Adrenal gland (tissue), 12 donors: ENCODE data around the gene ITM2C. TPM values are rescaled to one million over a fixed set of nuclear protein-coding genes. Genes with fewer than 3 reads are reported as not detected.

Experiments
- DNase-seq, 7 donors: peaks; one replicate each; pipeline ENCODE4 v3.0.0-alpha.2; 2019 to 2020
- H3K27ac ChIP-seq, 5 donors: fragments of 200-600 bp; sonication (generic) in 4 of 5; 1 replicate in 3 of 5; 2 replicates in 2 of 5; pipeline versions ENCODE4 v1.5.1 to v1.8.0; 2016 to 2020; ENCODE audit warnings: mild to moderate bottlenecking in 1 of 5
- H3K27me3 ChIP-seq: fragments of 200-600 bp; 2 replicates; pipeline ENCODE4 v1.8.0; 2021
- H3K36me3 ChIP-seq, 2 donors: fragments of 200-600 bp; replicated peaks in 1 of 2; 1 replicate in 1 of 2; 2 replicates in 1 of 2; pipeline versions ENCODE4 v1.5.1 to v1.8.0; 2018 to 2022
- H3K4me1 ChIP-seq, 2 donors: fragments of 200-600 bp; replicated peaks in 1 of 2; 1 replicate in 1 of 2; 2 replicates in 1 of 2; pipeline versions ENCODE4 v1.5.1 to v1.8.0; 2018 to 2021
- H3K4me3 ChIP-seq, 4 donors: fragments of 200-600 bp; sonication (generic) in 3 of 4; one replicate each; pipeline ENCODE4 v1.5.1; 2016 to 2018
- H3K9me3 ChIP-seq, 3 donors: fragments of 200-600 bp; sonication (generic) in 1 of 3; replicated peaks in 1 of 3; 1 replicate in 2 of 3; 2 replicates in 1 of 3; pipeline versions ENCODE4 v1.5.1 to v1.8.0; 2016 to 2021
- POLR2A ChIP-seq, 2 donors: fragments of 450-650 bp; IDR thresholded peaks; one replicate each; pipeline ENCODE4 v1.6.1; 2017; ENCODE audit warnings: antibody characterized with exemption in 2 of 2, mild to moderate bottlenecking in 2 of 2, moderate library complexity in 1 of 2
- WGBS, 4 donors: extraction: QIAGEN DNeasy Blood & Tissue Kit in 2 of 4; methylation state at CpG; one replicate each; pipeline versions ENCODE4 v1.1.5 to v1.1.7; 2013 to 2017; 5-methylcytosine and 5-hydroxymethylcytosine counted together
- intact Hi-C, 2 donors: fragments of 100-400 bp; cut with DNase I; formaldehyde crosslinking; loops; one replicate each; pipeline versions ENCODE4 v1.14.1 to v1.15.0; 2022 to 2023
- polyA plus RNA-seq, 3 donors: library from polyadenylated mRNA; stranded (reverse); fragments of 200-250 nt in 2 of 3; fragments of 350-450 nt in 1 of 3; fragmentation: Illumina TruSeq in 1 of 3; extraction: RNeasy Lipid Tissue Mini Kit (QIAGEN cat#74804) in 1 of 3; gene quantifications; one replicate each; pipeline ENCODE4 v1.2.3, GENCODE V29; 2013 to 2014
- total RNA-seq, 9 donors: library from RNA; depleted of rRNA in 4 of 9; stranded (reverse); fragments of >200 nt in 4 of 9; fragments of 120-200 nt in 1 of 9; fragmentation: NEBNext Ultra II Directional in 1 of 9; extraction: Animal tissue kit (Norgen Biotek cat#: 25700) in 1 of 9; gene quantifications; one replicate each; pipeline versions ENCODE4 v1.1.0 to v1.2.4, GENCODE V29; 2013 to 2023
- TF ChIP-seq, protein P1 (sequence below), 6 experiments: fragments of 450-650 bp in 4 of 6; fragments of 200-600 bp in 2 of 6; sonication (generic) in 1 of 6; IDR thresholded peaks; 1 replicate in 5 of 6; 2 replicates in 1 of 6; pipeline versions ENCODE4 v1.5.1 to v1.8.0; 2016 to 2021; ENCODE audit warnings: antibody characterized with exemption in 6 of 6, mild to moderate bottlenecking in 2 of 6, moderate library complexity in 1 of 6
- donor health status: healthy with polysubstance abuse.
- donor health status: Bipolar disorder and iron deficiency.
- donor health status: DM: yes; HTN: yes; CAD: no.
- donor health status: DM: no; HTN: no; CAD: no.
- donor health status: DM: no; HTN: no; CAD: no.
- donor health status: DM: yes; HTN: yes; CAD: no.

Gene ITM2C
- total and polyA plus RNA-seq, 12 donors = 16.8 to 131 (median 35.6) TPM

DNA sequence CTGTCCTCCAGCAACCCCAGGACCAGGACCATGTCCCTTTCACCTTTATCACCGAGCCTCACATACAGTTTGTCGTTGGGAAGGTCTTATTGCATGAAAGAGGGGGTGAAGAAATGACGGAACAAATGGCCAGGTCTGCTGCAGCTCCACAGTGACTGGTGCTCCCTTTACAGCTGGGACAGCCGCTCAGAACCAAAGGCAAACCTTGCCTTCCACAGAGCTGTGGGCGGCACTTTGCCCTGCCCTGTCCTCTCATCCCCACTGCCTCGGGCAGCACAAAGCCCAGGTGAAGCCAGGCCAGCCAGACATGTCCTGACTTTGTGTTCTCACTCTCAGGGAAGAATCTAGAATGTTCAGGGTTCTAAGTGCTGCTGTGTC is 59.3 kb downstream of the ITM2C start:
- WGBS, 4 donors = 60 to 75% (median 73%) methylated on average over 1 to 6 of the region's 6 CpGs
- intact Hi-C loops = no loop called here
- H3K4me1 ChIP-seq = no peaks in the 10 kb centered on the region
- H3K36me3 ChIP-seq = no peaks in the 10 kb centered on the region
- no peak overlapping the region for H3K4me3 ChIP-seq
- TF ChIP-seq, protein P1, sequence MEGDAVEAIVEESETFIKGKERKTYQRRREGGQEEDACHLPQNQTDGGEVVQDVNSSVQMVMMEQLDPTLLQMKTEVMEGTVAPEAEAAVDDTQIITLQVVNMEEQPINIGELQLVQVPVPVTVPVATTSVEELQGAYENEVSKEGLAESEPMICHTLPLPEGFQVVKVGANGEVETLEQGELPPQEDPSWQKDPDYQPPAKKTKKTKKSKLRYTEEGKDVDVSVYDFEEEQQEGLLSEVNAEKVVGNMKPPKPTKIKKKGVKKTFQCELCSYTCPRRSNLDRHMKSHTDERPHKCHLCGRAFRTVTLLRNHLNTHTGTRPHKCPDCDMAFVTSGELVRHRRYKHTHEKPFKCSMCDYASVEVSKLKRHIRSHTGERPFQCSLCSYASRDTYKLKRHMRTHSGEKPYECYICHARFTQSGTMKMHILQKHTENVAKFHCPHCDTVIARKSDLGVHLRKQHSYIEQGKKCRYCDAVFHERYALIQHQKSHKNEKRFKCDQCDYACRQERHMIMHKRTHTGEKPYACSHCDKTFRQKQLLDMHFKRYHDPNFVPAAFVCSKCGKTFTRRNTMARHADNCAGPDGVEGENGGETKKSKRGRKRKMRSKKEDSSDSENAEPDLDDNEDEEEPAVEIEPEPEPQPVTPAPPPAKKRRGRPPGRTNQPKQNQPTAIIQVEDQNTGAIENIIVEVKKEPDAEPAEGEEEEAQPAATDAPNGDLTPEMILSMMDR (IDR thresholded peaks at IDR 0.05) = no peak
- no peak for TF ChIP-seq POLR2A (IDR thresholded peaks at IDR 0.05)
- DNase-seq = no peak
- H3K9me3 ChIP-seq = no peaks in the 10 kb centered on the region
- H3K27me3 ChIP-seq = peaks cover 3% of the 10 kb centered on the region
- no peak overlapping the region for H3K27ac ChIP-seq

DNA sequence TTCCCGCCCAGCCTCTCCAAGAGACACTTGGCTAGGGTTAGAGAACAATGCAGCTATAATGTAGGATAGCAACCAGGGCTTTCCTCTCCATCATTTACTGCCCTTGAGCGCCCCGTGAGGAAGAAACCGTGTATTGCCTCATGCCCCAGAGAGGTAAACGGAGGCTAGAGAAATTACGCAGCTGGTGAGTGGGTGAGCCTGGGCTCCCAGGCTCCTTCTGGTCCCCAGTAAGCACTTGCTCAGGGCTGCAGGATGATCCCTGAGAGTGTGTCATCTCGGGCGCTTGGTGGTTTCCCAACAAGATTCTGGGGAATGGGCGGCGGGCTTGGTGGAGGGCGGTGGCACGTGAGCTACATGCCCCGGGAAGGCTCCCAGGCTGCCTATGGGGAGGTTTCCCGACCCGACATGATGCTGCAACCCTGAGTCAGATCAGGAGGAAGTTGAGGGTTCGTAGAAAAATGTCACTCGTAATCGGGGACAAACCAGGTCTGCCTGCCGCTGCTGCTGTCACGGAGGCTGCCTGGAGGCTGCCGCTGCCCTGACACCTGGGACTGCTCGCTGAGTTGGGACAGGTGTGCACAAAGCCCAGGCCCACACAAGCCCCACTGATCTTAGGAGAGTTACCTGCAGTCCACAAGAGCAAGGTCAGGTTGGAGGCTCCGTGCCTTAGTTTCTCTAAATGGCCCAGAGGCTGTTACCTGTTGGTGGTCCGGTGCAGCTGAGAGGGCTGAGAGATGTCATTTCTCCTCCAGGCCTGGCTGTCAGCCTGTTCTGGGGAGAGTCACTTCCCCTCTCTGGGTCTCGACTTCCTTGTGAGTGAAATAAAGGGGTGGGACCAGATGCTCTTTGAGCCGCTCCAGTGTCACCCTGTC is 60.0 kb downstream of the ITM2C start, which contains the start of gene GPR55:
Gene GPR55, minus strand, starts transcription at position 773 of the 872 bp plus-strand sequence. CDS start 14,280 bp downstream, outside the sequence.
- TF ChIP-seq, protein P1 (IDR thresholded peaks at IDR 0.05) = no peak
- no peak for TF ChIP-seq POLR2A (IDR thresholded peaks at IDR 0.05)
- Histone ChIP-seq H3K9me3 (no peaks in the 10 kb centered on the region), H3K27me3 (no peaks in the 10 kb centered on the region), H3K4me3 (no peak within 1 kb of the TSS), H3K4me1 (no peaks in the 10 kb centered on the region), H3K27ac (no peak within 1 kb of the TSS), H3K36me3 (no peaks in the 10 kb centered on the region)
- no peak for DNase-seq
- 60 to 67% (median 64%) methylated on average over 16 to 26 of the region's 26 CpGs for WGBS, 4 donors
- intact Hi-C loops = no loop called here

DNA sequence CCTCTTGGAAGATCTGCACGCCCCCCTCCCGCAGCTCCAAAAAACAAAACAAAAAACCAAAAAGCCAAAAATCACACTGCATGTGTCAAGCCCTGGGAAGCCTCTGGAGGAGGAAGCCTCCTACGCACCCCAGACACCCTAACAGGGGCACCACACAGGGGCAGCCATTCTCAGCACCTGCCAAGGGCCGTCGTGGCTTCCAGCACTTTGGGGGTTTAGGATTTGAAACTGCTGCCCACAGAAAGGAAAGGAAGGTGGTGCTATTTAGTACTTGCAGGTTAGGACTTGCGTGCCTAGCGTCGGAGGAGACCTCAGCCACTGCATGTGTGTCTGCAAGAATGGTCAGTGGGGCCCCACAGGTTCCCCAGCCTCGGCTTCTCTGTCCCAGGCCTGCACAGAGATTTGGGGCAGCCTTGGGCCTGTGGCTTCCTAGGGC is 60.7 kb downstream of the ITM2C start:
- DNase-seq = no peak
- 68 to 86% (median 78%) methylated on average over 9 of the region's 9 CpGs for WGBS, 4 donors

More for the DNA sequence above, 60.7 kb downstream of the ITM2C start:
- intact Hi-C loops = no loop called here
- Histone ChIP-seq H3K4me1 (no peaks in the 10 kb centered on the region), H3K27ac (no peak overlapping the region), H3K4me3 (no peak overlapping the region), H3K27me3 (no peaks in the 10 kb centered on the region), H3K36me3 (no peaks in the 10 kb centered on the region), H3K9me3 (no peaks in the 10 kb centered on the region)
- TF ChIP-seq, protein P1 (IDR thresholded peaks at IDR 0.05) = no peak
- no peak for TF ChIP-seq POLR2A (IDR thresholded peaks at IDR 0.05)
